Activated CD8-positive, alpha-beta T cell treated with anti-CD3 and anti-CD28 coated beads for 36 hours (primary cell): ENCODE measurements around the gene ZMYND8. TPM values are rescaled to one million over a fixed set of nuclear protein-coding genes. Genes with fewer than 3 reads are reported as not detected.

ENCODE experiments used
- ATAC-seq: fragments of 200-7000 bp; cut with Tn5 transposase; one replicate; pipeline ENCODE4 v1.10.0; 2021; ENCODE audit warnings: mild to moderate bottlenecking, moderate library complexity
- CTCF ChIA-PET: fragments of 350-600 bp; sonication (Branson Sonifier 250); formaldehyde crosslinking; loops from one replicate; lab custom pipeline; 2021; ENCODE audit warnings: antibody characterized with exemption; lab: Charles Lee
- POLR2A ChIA-PET: fragments of 350-600 bp; sonication (Branson Sonifier 250); formaldehyde crosslinking; loops from one replicate; lab custom pipeline; 2021; ENCODE audit warnings: antibody characterized with exemption; lab: Charles Lee
- DNase-seq: peaks from one replicate; pipeline ENCODE4 v3.0.0-alpha.2; 2020
- H3K27ac Mint-ChIP-seq: one replicate; pipeline ENCODE4 v1.8.0; 2021; ENCODE audit warnings: mild to moderate bottlenecking, mixed read lengths
- H3K27me3 Mint-ChIP-seq: one replicate; pipeline ENCODE4 v1.8.0; 2021; ENCODE audit warnings: mixed read lengths
- H3K36me3 Mint-ChIP-seq: one replicate; pipeline ENCODE4 v1.8.0; 2021; ENCODE audit warnings: low read depth, mixed read lengths
- H3K4me1 Mint-ChIP-seq: one replicate; pipeline ENCODE4 v1.8.0; 2021; ENCODE audit warnings: low read depth, mixed read lengths
- H3K4me3 Mint-ChIP-seq: one replicate; pipeline ENCODE4 v1.8.0; 2021; ENCODE audit warnings: mild to moderate bottlenecking, moderate library complexity, mixed read lengths
- H3K9me3 Mint-ChIP-seq: one replicate; pipeline ENCODE4 v1.8.0; 2021; ENCODE audit warnings: mixed read lengths
- intact Hi-C: fragments of 100-400 bp; cut with micrococcal nuclease; formaldehyde crosslinking; loops from one replicate; pipeline ENCODE4 v1.10.0; 2022
- microRNA-seq: library from miRNA; unstranded; fragments of <30 nt; microRNA quantifications from one replicate; pipeline ENCODE4 v1.2.0, GENCODE V29; 2022; ENCODE audit warnings: borderline microRNAs expressed, borderline replicate concordance
- total RNA-seq, 2 experiments: library from RNA; stranded (reverse); gene quantifications; one replicate each; pipeline ENCODE4 v1.2.3, GENCODE V29; 2021
- TF ChIP-seq, protein P1 (sequence below): fragments of 200-600 bp; IDR thresholded peaks from one replicate; pipeline ENCODE4 v1.8.0; 2022; ENCODE audit warnings: antibody characterized with exemption, mild to moderate bottlenecking

ZMYND8 gene
- total RNA-seq, 2 experiments from 2014 or later, result 31.9 to 33.4 TPM

DNA sequence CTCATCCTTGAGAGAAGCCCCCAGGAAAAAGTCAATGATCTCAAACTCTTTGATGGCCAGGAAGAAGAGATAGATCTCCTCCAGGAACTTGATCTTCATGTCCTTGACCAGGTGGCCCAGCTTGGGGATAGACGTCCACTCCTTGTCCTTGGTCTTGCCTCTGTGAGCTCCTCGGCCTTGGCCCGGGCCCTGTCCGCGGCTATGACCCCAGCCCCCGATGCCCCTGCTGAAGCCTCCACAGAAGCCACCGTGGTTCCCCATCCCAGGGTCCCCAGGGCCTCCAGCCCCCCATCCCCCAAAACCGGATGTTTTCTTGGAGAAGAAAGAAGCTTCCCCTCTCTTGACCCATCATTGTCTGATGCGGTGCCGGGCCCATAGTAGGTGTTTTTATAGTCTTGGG lies 195.1 kb downstream of the ZMYND8 start:
- ChIA-PET POLR2A (no interaction called here), CTCF (no interaction called here)
- Mint-ChIP-seq H3K9me3 (no peaks in the 10 kb centered on the region), H3K27me3 (no peaks in the 10 kb centered on the region), H3K36me3 (no peaks in the 10 kb centered on the region), H3K27ac (no peak overlapping the region), H3K4me3 (no peak overlapping the region), H3K4me1 (no peaks in the 10 kb centered on the region)
- ATAC-seq (no peak), DNase-seq (no peak)
- TF ChIP-seq, protein P1, sequence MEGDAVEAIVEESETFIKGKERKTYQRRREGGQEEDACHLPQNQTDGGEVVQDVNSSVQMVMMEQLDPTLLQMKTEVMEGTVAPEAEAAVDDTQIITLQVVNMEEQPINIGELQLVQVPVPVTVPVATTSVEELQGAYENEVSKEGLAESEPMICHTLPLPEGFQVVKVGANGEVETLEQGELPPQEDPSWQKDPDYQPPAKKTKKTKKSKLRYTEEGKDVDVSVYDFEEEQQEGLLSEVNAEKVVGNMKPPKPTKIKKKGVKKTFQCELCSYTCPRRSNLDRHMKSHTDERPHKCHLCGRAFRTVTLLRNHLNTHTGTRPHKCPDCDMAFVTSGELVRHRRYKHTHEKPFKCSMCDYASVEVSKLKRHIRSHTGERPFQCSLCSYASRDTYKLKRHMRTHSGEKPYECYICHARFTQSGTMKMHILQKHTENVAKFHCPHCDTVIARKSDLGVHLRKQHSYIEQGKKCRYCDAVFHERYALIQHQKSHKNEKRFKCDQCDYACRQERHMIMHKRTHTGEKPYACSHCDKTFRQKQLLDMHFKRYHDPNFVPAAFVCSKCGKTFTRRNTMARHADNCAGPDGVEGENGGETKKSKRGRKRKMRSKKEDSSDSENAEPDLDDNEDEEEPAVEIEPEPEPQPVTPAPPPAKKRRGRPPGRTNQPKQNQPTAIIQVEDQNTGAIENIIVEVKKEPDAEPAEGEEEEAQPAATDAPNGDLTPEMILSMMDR, result no peak
- intact Hi-C loops, result no loop called here

DNA sequence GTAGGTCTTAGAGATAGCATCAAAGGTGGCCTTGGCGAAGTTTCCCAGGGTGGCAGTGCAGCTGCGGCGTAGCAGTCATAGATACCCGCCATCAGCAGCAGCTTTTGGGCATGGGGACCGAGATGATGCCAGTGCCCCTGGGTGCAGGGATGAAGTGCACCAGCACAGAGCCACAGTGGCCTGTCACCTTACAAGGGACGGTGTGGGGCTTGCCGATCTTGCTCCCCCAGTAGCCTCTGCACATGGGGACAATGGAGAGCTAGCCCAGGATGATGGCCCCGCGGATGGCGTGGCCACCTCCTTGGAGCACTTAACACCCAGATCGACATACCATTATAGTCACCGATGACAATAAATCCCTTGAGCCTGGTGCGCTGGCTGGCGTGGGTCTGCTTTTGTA lies 195.5 kb downstream of the ZMYND8 start:
- DNase-seq (no peak), ATAC-seq (no peak)
- peaks cover 1% of the 10 kb centered on the region for H3K27me3 Mint-ChIP-seq
- TF ChIP-seq, protein P1, result no peak
- H3K27ac Mint-ChIP-seq, result no peak overlapping the region
- ChIA-PET CTCF (no interaction called here), POLR2A (no interaction called here)
- no peak overlapping the region for H3K4me3 Mint-ChIP-seq
- H3K4me1 Mint-ChIP-seq, result no peaks in the 10 kb centered on the region
- H3K36me3 Mint-ChIP-seq, result no peaks in the 10 kb centered on the region
- intact Hi-C loops, result no loop called here
- no peaks in the 10 kb centered on the region for H3K9me3 Mint-ChIP-seq

DNA sequence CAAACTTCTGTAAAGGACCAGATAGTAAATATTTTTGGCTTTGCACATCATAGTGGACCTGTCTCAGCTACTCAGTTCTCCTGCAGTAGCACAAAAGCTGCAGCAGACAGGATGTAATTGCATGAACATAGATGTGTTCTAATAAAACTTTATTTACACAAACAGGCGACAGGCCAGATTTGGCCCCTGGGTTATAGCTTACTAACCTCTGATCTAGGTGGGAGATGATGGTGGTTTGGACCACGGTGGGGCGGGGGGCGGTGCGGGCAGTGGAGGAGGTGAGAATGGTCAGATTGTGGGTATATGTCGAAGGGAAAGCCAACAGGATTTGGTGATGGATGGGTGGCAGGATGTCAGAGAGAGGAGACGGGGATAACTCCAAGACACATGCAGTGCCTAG lies 196.3 kb downstream of the ZMYND8 start:
- Mint-ChIP-seq H3K9me3 (no peaks in the 10 kb centered on the region), H3K4me1 (no peaks in the 10 kb centered on the region), H3K4me3 (no peak overlapping the region), H3K27me3 (peaks cover 1% of the 10 kb centered on the region), H3K36me3 (no peaks in the 10 kb centered on the region), H3K27ac (no peak overlapping the region)
- ChIA-PET POLR2A (no interaction called here), CTCF (no interaction called here)
- intact Hi-C loops, result no loop called here
- ATAC-seq, result no peak
- no peak for DNase-seq
- TF ChIP-seq, protein P1, result no peak

Small RNA genes lying within 50 kb of the gene (microRNA-seq; reads per million reads assigned to microRNA genes)
- gene MIR3616, result not detected

Other genes starting within 250 kb of the ZMYND8 start
- 10 to 100 TPM; 66.2 to 73.7 TPM for gene NCOA3, start 145.2 kb upstream of the ZMYND8 start, total RNA-seq